Smooth muscle cell (in vitro differentiated cells): Measurements from ENCODE around the gene NEURL1B. TPM values are rescaled to one million over a fixed set of nuclear protein-coding genes. Genes with fewer than 3 reads are reported as not detected.

ENCODE experiments used
- DNase-seq: peaks from one replicate; lab custom pipeline; 2025; ENCODE audit not compliant: unreplicated experiment; lab: John Stamatoyannopoulos, UW
- H2AFZ ChIP-seq: fragments of 200-600 bp; sonication (generic); 2 replicates; pipeline ENCODE4 v1.6.0; 2016; ENCODE audit warnings: antibody characterized with exemption, low read depth, mild to moderate bottlenecking
- H3F3A ChIP-seq: fragments of 200-600 bp; sonication (generic); 2 replicates; pipeline ENCODE4 v1.6.0; 2017; ENCODE audit warnings: antibody characterized with exemption, low read depth
- H3K27ac ChIP-seq: fragments of 200-600 bp; sonication (generic); 2 replicates; pipeline ENCODE4 v1.5.1; 2016; ENCODE audit warnings: low read depth, mild to moderate bottlenecking
- H3K27me3 ChIP-seq: fragments of 200-600 bp; sonication (generic); 2 replicates; pipeline ENCODE4 v1.6.1; 2016; ENCODE audit warnings: low read depth, mild to moderate bottlenecking
- H3K36me3 ChIP-seq: fragments of 200-600 bp; sonication (generic); 2 replicates; pipeline ENCODE4 v1.5.1; 2016; ENCODE audit warnings: low read depth
- H3K4me1 ChIP-seq: fragments of 200-600 bp; sonication (generic); 2 replicates; pipeline ENCODE4 v1.5.1; 2016; ENCODE audit warnings: low read depth
- H3K4me2 ChIP-seq: fragments of 200-600 bp; sonication (generic); 2 replicates; pipeline ENCODE4 v1.6.0; 2016; ENCODE audit warnings: mild to moderate bottlenecking
- H3K4me3 ChIP-seq: fragments of 200-600 bp; sonication (generic); 2 replicates; pipeline ENCODE4 v1.5.1; 2016; ENCODE audit warnings: mild to moderate bottlenecking
- H3K79me2 ChIP-seq: fragments of 200-600 bp; sonication (generic); 2 replicates; pipeline ENCODE4 v1.6.0; 2016; ENCODE audit warnings: low read depth, mild to moderate bottlenecking
- H3K9ac ChIP-seq: fragments of 200-600 bp; sonication (generic); 2 replicates; pipeline ENCODE4 v1.6.0; 2016; ENCODE audit warnings: low read depth
- H3K9me3 ChIP-seq: fragments of 200-600 bp; sonication (generic); replicated peaks from 2 replicates; pipeline ENCODE4 v1.5.1; 2016; ENCODE audit warnings: low read depth
- H4K20me1 ChIP-seq: fragments of 200-600 bp; sonication (generic); 2 replicates; pipeline ENCODE4 v1.6.0; 2016; ENCODE audit warnings: low read depth
- CTCF ChIP-seq: fragments of 200-600 bp; sonication (generic); IDR thresholded peaks from 2 replicates; pipeline ENCODE4 v1.5.1; 2017; ENCODE audit warnings: borderline replicate concordance, mild to moderate bottlenecking, antibody characterized with exemption; ENCODE audit not compliant: insufficient read depth, poor library complexity, severe bottlenecking
- WGBS: methylation state at CpG from one replicate; pipeline ENCODE4 v1.1.7; 2016; ENCODE audit warnings: low lambda C conversion rate; 5-methylcytosine and 5-hydroxymethylcytosine counted together
- polyA plus RNA-seq: library from polyadenylated mRNA; unstranded; fragments of >200 nt; fragmentation: Nextera tagmentation; extraction: Ambion mirVana; gene quantifications from 2 replicates; pipeline ENCODE4 v1.2.1, GENCODE V29; 2016
- total RNA-seq: library from RNA; depleted of rRNA; stranded (reverse); fragments of >200 nt; gene quantifications from 2 replicates; pipeline ENCODE4 v1.2.3, GENCODE V29; 2014

Gene NEURL1B
- total and polyA plus RNA-seq, 2 experiments from 2014 or later: 3.7 to 10.0 TPM

- no peak for TF ChIP-seq CTCF
- Histone ChIP-seq H3K4me2 (no peak overlapping the region), H3K27me3 (no peaks in the 10 kb centered on the region), H3K4me1 (no peaks in the 10 kb centered on the region), H3F3A (no peaks in the 10 kb centered on the region), H3K27ac (no peak overlapping the region), H3K9ac (no peak overlapping the region), H3K79me2 (no peaks in the 10 kb centered on the region), H3K4me3 (no peak overlapping the region), H2AFZ (no peak overlapping the region), H3K36me3 (no peaks in the 10 kb centered on the region), H3K9me3 (no peaks in the 10 kb centered on the region), H4K20me1 (no peaks in the 10 kb centered on the region)
- WGBS: 79% methylated on average over 22 of the region's 22 CpGs
- no peak for DNase-seq
Observed at GRCh38 chr5:172622091-172623046, 18.7 kb upstream of the NEURL1B start.

DNA sequence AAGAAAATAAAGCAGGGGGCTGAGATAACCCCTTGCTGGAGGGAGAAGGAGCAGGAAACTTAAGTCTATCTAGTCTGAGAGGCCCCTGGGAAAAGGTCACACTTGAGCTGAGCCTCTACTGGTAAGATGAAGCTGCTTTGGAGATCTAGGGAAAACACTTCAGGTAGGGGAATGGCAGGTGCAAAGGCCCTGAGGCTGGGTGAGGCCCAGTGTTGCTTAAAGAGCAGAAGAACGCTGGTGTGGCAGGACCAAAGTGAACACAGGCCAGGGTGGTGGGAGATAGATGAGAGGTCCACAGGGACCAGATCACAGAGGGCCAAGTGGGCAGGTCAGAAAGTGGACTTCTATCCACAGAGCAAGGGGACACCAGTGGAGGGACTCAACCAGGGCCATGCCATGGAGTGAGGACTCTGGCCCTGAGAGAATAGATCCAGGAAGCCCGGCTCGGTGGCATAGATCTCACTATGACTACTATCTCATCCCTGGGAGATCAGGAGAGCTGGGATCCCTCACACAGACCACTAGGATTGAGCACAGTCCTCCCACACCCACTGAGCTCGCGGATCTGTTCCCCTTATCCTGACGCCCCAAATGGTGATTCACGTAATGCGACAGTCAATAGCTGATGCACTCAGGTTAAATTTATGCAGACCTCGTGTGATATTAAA lies 17.6 kb upstream of the NEURL1B start:
- H3K4me3 ChIP-seq: no peak overlapping the region
- H3K9me3 ChIP-seq: no peaks in the 10 kb centered on the region
- H3K9ac ChIP-seq: no peak overlapping the region
- H3K27ac ChIP-seq: no peak overlapping the region
- no peaks in the 10 kb centered on the region for H3K36me3 ChIP-seq
- TF ChIP-seq CTCF: no peak
- H3F3A ChIP-seq: no peaks in the 10 kb centered on the region
- no peak for DNase-seq
- H3K4me1 ChIP-seq: no peaks in the 10 kb centered on the region
- no peaks in the 10 kb centered on the region for H3K27me3 ChIP-seq
- H4K20me1 ChIP-seq: no peaks in the 10 kb centered on the region
- H3K79me2 ChIP-seq: no peaks in the 10 kb centered on the region
- H2AFZ ChIP-seq: no peak overlapping the region
- H3K4me2 ChIP-seq: no peak overlapping the region
- WGBS: 88% methylated on average over 9 of the region's 9 CpGs

- DNase-seq: no peak
- H2AFZ ChIP-seq: no peak overlapping the region
- H3K4me3 ChIP-seq: no peak overlapping the region
Observed at GRCh38 chr5:172624083-172624995, 16.7 kb upstream of the NEURL1B start.

More at GRCh38 chr5:172624083-172624995, 16.7 kb upstream of the NEURL1B start:
- Histone ChIP-seq H4K20me1 (no peaks in the 10 kb centered on the region), H3K27ac (no peak overlapping the region), H3K4me2 (no peak overlapping the region), H3K36me3 (no peaks in the 10 kb centered on the region), H3K9me3 (no peaks in the 10 kb centered on the region), H3K9ac (no peak overlapping the region), H3K79me2 (no peaks in the 10 kb centered on the region), H3K4me1 (no peaks in the 10 kb centered on the region), H3F3A (no peaks in the 10 kb centered on the region), H3K27me3 (no peaks in the 10 kb centered on the region)
- no peak for TF ChIP-seq CTCF
- WGBS: 79% methylated on average over 17 of the region's 17 CpGs
